ENCODE data around the gene HSPA12B. TPM values are rescaled to one million over a fixed set of nuclear protein-coding genes. Genes with fewer than 3 reads are reported as not detected.

The HSPA12B gene
- total RNA-seq, 1 experiment from 2014 or later = 2.7 TPM

DNA sequence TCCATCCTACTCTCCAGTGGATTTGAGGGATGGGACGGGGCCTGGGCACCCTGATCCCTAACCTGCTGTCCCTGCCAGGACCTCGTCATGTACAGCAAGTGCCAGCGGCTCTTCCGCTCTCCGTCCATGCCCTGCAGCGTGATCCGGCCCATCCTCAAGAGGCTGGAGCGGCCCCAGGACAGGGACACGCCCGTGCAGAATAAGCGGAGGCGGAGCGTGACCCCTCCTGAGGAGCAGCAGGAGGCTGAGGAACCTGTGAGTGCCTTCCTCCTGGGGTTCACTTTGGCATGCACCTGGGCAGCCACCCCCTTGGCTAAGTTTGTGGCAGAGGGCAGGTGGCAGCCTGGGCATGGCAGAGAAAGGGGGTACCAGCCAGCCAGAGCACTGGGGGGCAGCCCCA, 69.4 kb downstream of the HSPA12B start:
- H3K36me3 Mint-ChIP-seq (ENCODE audit: insufficient read depth in 1 of 3, low read depth in 3 of 3) = peaks cover 32 to 55% (median 51%) of the 10 kb centered on the region in 3 experiments

More for the DNA sequence above, 69.4 kb downstream of the HSPA12B start:
- no peak overlapping the region for H2BK5ac ChIP-seq (ENCODE audit: insufficient read length, low read length)
- no peaks in the 10 kb centered on the region for H3K9me3 Mint-ChIP-seq
- no peak overlapping the region for H2BK12ac ChIP-seq (ENCODE audit: insufficient read length, low read depth, low read length)
- no peak overlapping the region for H3K18ac ChIP-seq (ENCODE audit: insufficient read length, low read depth, low read length)
- WGBS (ENCODE audit: extremely low coverage, insufficient read length, low lambda C conversion rate) = no CpG with 5 or more reads among the region's 13 CpGs
- no peak overlapping the region for H2AK5ac ChIP-seq (ENCODE audit: insufficient read length, low read length)
- H4K5ac ChIP-seq (ENCODE audit: insufficient read length, low read depth, low read length) = no peak overlapping the region
- no peak overlapping the region for H2AFZ ChIP-seq (ENCODE audit: low read length)
- peaks cover 42 to 57% of the 10 kb centered on the region in 2 experiments for H3K4me1 Mint-ChIP-seq
- no peak overlapping the region for H2BK120ac ChIP-seq (ENCODE audit: low read depth, low read length, poor library complexity, severe bottlenecking)
- no peak overlapping the region for H4K8ac ChIP-seq (replicated peaks; ENCODE audit: insufficient read length, low read depth, low read length)
- no peak overlapping the region for H3K4ac ChIP-seq (ENCODE audit: low read depth, low read length)
- no peak overlapping the region for H2BK20ac ChIP-seq (ENCODE audit: low read depth, low read length, poor library complexity, severe bottlenecking)
- H3K4me3 Mint-ChIP-seq = no peak overlapping the region
- H4K91ac ChIP-seq (ENCODE audit: insufficient read length, low read depth, low read length) = no peak overlapping the region
- no peaks in the 10 kb centered on the region for H3K79me1 ChIP-seq (ENCODE audit: insufficient read depth, low read depth, low read length, poor library complexity, severe bottlenecking)
- H3K27ac ChIP-seq (ENCODE audit: insufficient read length, low read depth, low read length) = no peak overlapping the region
- no peaks in the 10 kb centered on the region for H3K79me2 ChIP-seq (ENCODE audit: insufficient read depth, low read length)
- no peak overlapping the region for H3K9ac ChIP-seq (ENCODE audit: extremely low read depth, insufficient read length, low read length)
- no peak for DNase-seq
- peaks cover 11% of the 10 kb centered on the region for H3K23me2 ChIP-seq (ENCODE audit: insufficient read length, low read depth, low read length, poor library complexity, severe bottlenecking)
- H3K4me1 ChIP-seq (ENCODE audit: insufficient read depth, low read length) = no peaks in the 10 kb centered on the region; the same call in 1 of the 2 replicates
- no peaks in the 10 kb centered on the region for H3K27me3 ChIP-seq (ENCODE audit: insufficient read depth, low read length)
- no peak overlapping the region for H3K56ac ChIP-seq (ENCODE audit: insufficient read length, low read depth, low read length)
- no peaks in the 10 kb centered on the region for H4K20me1 ChIP-seq (ENCODE audit: control insufficient read depth, insufficient read depth, insufficient read length)
- H3K23ac ChIP-seq (ENCODE audit: insufficient read length, low read depth, low read length) = no peak overlapping the region
- TF ChIP-seq, protein P1, sequence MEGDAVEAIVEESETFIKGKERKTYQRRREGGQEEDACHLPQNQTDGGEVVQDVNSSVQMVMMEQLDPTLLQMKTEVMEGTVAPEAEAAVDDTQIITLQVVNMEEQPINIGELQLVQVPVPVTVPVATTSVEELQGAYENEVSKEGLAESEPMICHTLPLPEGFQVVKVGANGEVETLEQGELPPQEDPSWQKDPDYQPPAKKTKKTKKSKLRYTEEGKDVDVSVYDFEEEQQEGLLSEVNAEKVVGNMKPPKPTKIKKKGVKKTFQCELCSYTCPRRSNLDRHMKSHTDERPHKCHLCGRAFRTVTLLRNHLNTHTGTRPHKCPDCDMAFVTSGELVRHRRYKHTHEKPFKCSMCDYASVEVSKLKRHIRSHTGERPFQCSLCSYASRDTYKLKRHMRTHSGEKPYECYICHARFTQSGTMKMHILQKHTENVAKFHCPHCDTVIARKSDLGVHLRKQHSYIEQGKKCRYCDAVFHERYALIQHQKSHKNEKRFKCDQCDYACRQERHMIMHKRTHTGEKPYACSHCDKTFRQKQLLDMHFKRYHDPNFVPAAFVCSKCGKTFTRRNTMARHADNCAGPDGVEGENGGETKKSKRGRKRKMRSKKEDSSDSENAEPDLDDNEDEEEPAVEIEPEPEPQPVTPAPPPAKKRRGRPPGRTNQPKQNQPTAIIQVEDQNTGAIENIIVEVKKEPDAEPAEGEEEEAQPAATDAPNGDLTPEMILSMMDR (conservative IDR thresholded peaks at IDR 0.05) = no peak
- H3K27me3 Mint-ChIP-seq (ENCODE audit: low read depth) = peaks cover 5% of the 10 kb centered on the region; the same call in 1 of the 2 replicates
- no peak overlapping the region for H3K27ac Mint-ChIP-seq
- H3K9me3 ChIP-seq (ENCODE audit: control insufficient read depth, low read depth, low read length) = no peaks in the 10 kb centered on the region
- H3K4me2 ChIP-seq (ENCODE audit: insufficient read depth, insufficient read length, low read length) = no peak overlapping the region
- no peak overlapping the region for H3T11ph ChIP-seq (ENCODE audit: low read length)
- H2BK15ac ChIP-seq (ENCODE audit: low read depth, low read length) = no peak overlapping the region
- H3K14ac ChIP-seq (ENCODE audit: insufficient read depth, low read length) = no peak overlapping the region

Other genes with a start within 250 kb of the HSPA12B start
- gene GFRA4, start 69.3 kb upstream of the HSPA12B start, total RNA-seq (2021) = not detected in 2 replicates
- 4.0 and 4.4 TPM in 2 replicates for gene ADAM33, start 50.7 kb upstream of the HSPA12B start, total RNA-seq (2021)
- not detected in 2 replicates for gene SIGLEC1, start 20.1 kb upstream of the HSPA12B start, total RNA-seq (2021)
- gene ADISSP, start 35.1 kb downstream of the HSPA12B start, total RNA-seq (2021) = 79.2 and 80.9 TPM in 2 replicates
- 0.22 and 0.24 TPM in 2 replicates for gene SPEF1, start 48.8 kb downstream of the HSPA12B start, total RNA-seq (2021)
- gene CENPB, start 54.1 kb downstream of the HSPA12B start, total RNA-seq (2021) = 63.1 and 64.0 TPM in 2 replicates
- 22.9 and 24.0 TPM in 2 replicates for gene CDC25B, start 63.6 kb downstream of the HSPA12B start, total RNA-seq (2021)
- gene AP5S1, start 87.9 kb downstream of the HSPA12B start, total RNA-seq (2021) = 3.9 and 4.1 TPM in 2 replicates
- gene MAVS, start 114.1 kb downstream of the HSPA12B start, total RNA-seq (2021) = 24.2 and 24.3 TPM in 2 replicates
- gene PANK2, start 156.7 kb downstream of the HSPA12B start, total RNA-seq (2021) = 61.0 and 65.4 TPM in 2 replicates

Data from H9 (cell line).